GM23338 (cell line): Measurements from ENCODE around the gene GNG12.

Experiments used
- CTCF ChIP-seq, 2 experiments: fragments of 200-600 bp in 1 of 2; sonication (generic) in 1 of 2; conservative IDR thresholded peaks; 2 replicates each; pipeline versions ENCODE4 v1.5.1 to v1.6.1; 2016 to 2017; ENCODE audit warnings: antibody characterized with exemption in 2 of 2, low read depth in 2 of 2, mild to moderate bottlenecking in 2 of 2, moderate library complexity in 1 of 2
- EZH2 ChIP-seq: fragments of 200-600 bp; sonication (generic); IDR thresholded peaks from one replicate; pipeline ENCODE4 v1.8.0; 2017; ENCODE audit warnings: antibody characterized with exemption, mild to moderate bottlenecking, low read depth; ENCODE audit not compliant: unreplicated experiment
- POLR2AphosphoS5 ChIP-seq: IDR thresholded peaks from 2 replicates; pipeline ENCODE4 v1.6.1; 2016; ENCODE audit warnings: antibody characterized with exemption, low read depth

GRCh38 chr1:67673468-67674201, 159.6 kb downstream of the GNG12 start:
- TF ChIP-seq CTCF (conservative IDR thresholded peaks at IDR 0.05; ENCODE audit: low read depth in 2 of 2) (no peak), POLR2AphosphoS5 (no peak), EZH2 (no peak)
